ENCODE measurements around the gene TRABD2B.

- TF ChIP-seq CTCF (IDR thresholded peaks at IDR 0.05; ENCODE audit: poor library complexity): no peak
- no peak for TF ChIP-seq EZH2phosphoT487 (IDR thresholded peaks at IDR 0.05; ENCODE audit: low read depth, severe bottlenecking, unreplicated experiment)
These were observed 9.9 kb upstream of the TRABD2B start for GRCh38 chr1:48007047-48007446.

Data from hepatocyte (in vitro differentiated cells).